IPS DF 19.7 (cell line): ENCODE data around the gene INTS11.

Experiments used
- DNase-seq: peaks from one replicate; pipeline ENCODE4 v3.0.0-alpha.2; 2013; ENCODE audit warnings: low read depth, low spot score

INTS11 gene

DNA sequence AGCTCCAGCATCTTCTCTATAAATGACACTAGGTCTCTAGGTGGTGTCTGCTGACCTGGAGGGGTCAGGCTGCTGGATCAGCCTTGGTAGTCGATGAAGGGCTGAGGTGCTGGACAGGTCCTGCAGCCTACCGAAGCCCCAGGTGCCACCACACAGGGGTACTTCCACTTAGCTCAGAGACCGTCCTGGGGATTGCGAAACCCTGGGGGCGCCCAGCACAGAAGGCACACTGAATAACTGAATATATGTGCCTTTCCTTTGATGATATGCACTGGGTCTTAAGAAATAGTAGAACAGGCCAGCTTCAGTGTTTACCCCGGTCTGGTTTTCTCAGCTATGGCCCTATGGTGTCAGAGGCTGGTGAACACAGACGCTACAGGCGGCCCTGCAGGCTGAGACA lies 61.7 kb downstream of the INTS11 start:
- no peak for DNase-seq

DNA sequence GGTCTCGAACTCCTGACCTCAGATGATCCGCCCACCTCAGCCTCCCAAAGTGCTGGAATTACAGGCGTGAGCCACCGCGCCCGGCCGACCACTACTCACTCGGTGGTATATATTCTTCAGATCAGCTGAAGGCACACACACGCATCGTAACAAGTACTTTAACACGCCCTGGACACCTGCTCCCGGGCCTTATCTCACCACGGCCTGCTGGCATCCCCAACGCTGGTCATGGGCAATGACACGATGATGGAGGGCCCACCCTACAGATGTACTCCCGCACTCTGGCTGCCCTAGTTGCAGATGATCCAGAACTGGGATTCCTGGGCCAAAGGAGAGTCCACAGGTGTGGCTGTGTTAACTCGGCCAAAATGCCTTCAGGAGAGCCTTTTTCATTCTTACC lies 62.4 kb downstream of the INTS11 start:
- DNase-seq, result no peak
